ENCODE results near the gene RBBP5. TPM values are rescaled to one million over a fixed set of nuclear protein-coding genes. Genes with fewer than 3 reads are reported as not detected.

RBBP5 gene
- total and polyA plus RNA-seq, 2 of the 4 experiments (the other 2 are of a cell fraction) = 7.3 to 37.5 TPM

- no peak within 1 kb of the TSS for H2AK5ac ChIP-seq (ENCODE audit: low read depth, low read length)
- H3K9me1 ChIP-seq (ENCODE audit: insufficient read depth, low read length) = no peaks in the 10 kb centered on the region
- no peak within 1 kb of the TSS for H2AFZ ChIP-seq (replicated peaks; ENCODE audit: low read length, poor library complexity)
- H2BK20ac ChIP-seq (ENCODE audit: low read depth, low read length) = no peak within 1 kb of the TSS
- H3K23ac ChIP-seq (ENCODE audit: low read depth, low read length) = no peak within 1 kb of the TSS
- POLR2A ChIA-PET (ENCODE audit: unreplicated experiment) = no interaction called here
- no TSS peak for BruUV-seq (replicated peaks)
- no peak within 1 kb of the TSS for H3K56ac ChIP-seq (ENCODE audit: extremely low read depth, insufficient read depth, low read length)
- H4K91ac ChIP-seq (ENCODE audit: insufficient read depth, low read depth, low read length) = no peak within 1 kb of the TSS
- CTCF ChIA-PET = interaction anchor here (0.8 kb wide), 1 partner anchor 19 kb away, joined by 4 read pairs; no protein-coding TSS in a partner anchor
- no peak within 1 kb of the TSS for H2BK15ac ChIP-seq (ENCODE audit: low read depth, low read length)
- H3K27me3 ChIP-seq (ENCODE audit: control insufficient read depth, insufficient read depth, low read length) = peaks cover 67% of the 10 kb centered on the region
- no peaks in the 10 kb centered on the region for H3K36me3 ChIP-seq (ENCODE audit: control insufficient read depth, insufficient read depth, low read length)
- ATAC-seq (ENCODE audit: low read depth) (0 out of 2 replicates have a peak, but pooled peaks have one; percentile 35), DNase-seq (no peak)
- no peaks in the 10 kb centered on the region for H4K20me1 ChIP-seq (ENCODE audit: insufficient read depth, low read length)
- no peak within 1 kb of the TSS for H3K27ac ChIP-seq (ENCODE audit: insufficient read depth, low read length)
- no peak within 1 kb of the TSS for H2AK9ac ChIP-seq (replicated peaks; ENCODE audit: low read depth, low read length, poor library complexity)
- WGBS, 2 experiments (ENCODE audit: extremely low coverage in 2 of 2, insufficient read length in 1 of 2) = 4% methylated on average over 16 of the region's 53 CpGs; no CpG with 5 or more reads in 1 of the 2 experiments
- no peak within 1 kb of the TSS for H3K4ac ChIP-seq (ENCODE audit: low read depth, low read length)
- no peaks in the 10 kb centered on the region for H3K79me1 ChIP-seq (ENCODE audit: low read depth in 1 of 2, low read length in 2 of 2)
- intact Hi-C loops (cut with micrococcal nuclease) (no loop called here), dilution Hi-C loops (cut with HindIII; ENCODE audit: low sequenced_read_pairs, unreplicated experiment) (no loop called here), in situ Hi-C loops (cut with MboI; ENCODE audit: low sequenced_read_pairs) (no loop called here)
- H3K4me2 ChIP-seq (ENCODE audit: low read depth, low read length) = no peak within 1 kb of the TSS
- no peak within 1 kb of the TSS for H2BK5ac ChIP-seq (ENCODE audit: low read depth, low read length, poor library complexity, severe bottlenecking)
- no peak within 1 kb of the TSS for H3K9ac ChIP-seq (ENCODE audit: low read depth, low read length)
- TF ChIP-seq RCOR1 (IDR thresholded peaks at IDR 0.05; ENCODE audit: insufficient replicate concordance, low read length) (no peak), MXI1 (IDR thresholded peaks at IDR 0.05; ENCODE audit: borderline replicate concordance, low read depth, low read length) (no peak), CHD1 (IDR thresholded peaks at IDR 0.05; ENCODE audit: low read depth, low read length) (no peak), BHLHE40 (IDR thresholded peaks at IDR 0.05; ENCODE audit: low read depth, low read length) (no peak), FOS (IDR thresholded peaks at IDR 0.05; ENCODE audit: low read depth, low read length) (no peak), RAD21 (IDR thresholded peaks at IDR 0.05; ENCODE audit: low read length) (no peak), RFX5 (IDR thresholded peaks at IDR 0.05; ENCODE audit: low read depth, low read length) (no peak), CTCF (conservative IDR thresholded peaks at IDR 0.05; ENCODE audit: low read depth, low read length) (no peak), POLR2A (IDR thresholded peaks at IDR 0.05; ENCODE audit: low read depth, low read length) (no peak)
- no peak within 1 kb of the TSS for H3K14ac ChIP-seq (replicated peaks; ENCODE audit: low read depth, low read length)
- H3K4me3 ChIP-seq (ENCODE audit: insufficient read depth, low read depth, low read length) = no peak within 1 kb of the TSS
- H4K8ac ChIP-seq (ENCODE audit: low read depth in 2 of 2, low read length in 2 of 2) = no peak within 1 kb of the TSS
- H3K9me3 ChIP-seq (ENCODE audit: control insufficient read depth, insufficient read depth, low read length) = no peaks in the 10 kb centered on the region
- H2BK120ac ChIP-seq (ENCODE audit: low read depth, low read length) = no peak within 1 kb of the TSS
- H3K4me1 ChIP-seq (ENCODE audit: control insufficient read depth, insufficient read depth, low read length) = no peaks in the 10 kb centered on the region
- H4K5ac ChIP-seq (ENCODE audit: low read depth, low read length) = no peak within 1 kb of the TSS
- no peak within 1 kb of the TSS for H3K18ac ChIP-seq (ENCODE audit: low read depth, low read length)
Observed at GRCh38 chr1:205042911-205043806, 78.6 kb downstream of the RBBP5 start, which contains the start of gene CNTN2. Gene CNTN2 (plus strand): TSS chr1:205043212. CDS start chr1:205053186, 9,974 bp downstream.

Data from IMR-90 (cell line).